Ishikawa (cell line): ENCODE results near the gene CCL17.

Experiments used
- CEBPB ChIP-seq: IDR thresholded peaks from 2 replicates; pipeline ENCODE4 v1.6.1; 2012
- CREB1 ChIP-seq: IDR thresholded peaks from 2 replicates; pipeline ENCODE4 v1.6.1; 2012; ENCODE audit warnings: low read depth
- EGR1 ChIP-seq: IDR thresholded peaks from 2 replicates; pipeline ENCODE4 v1.6.1; 2012
- EP300 ChIP-seq: IDR thresholded peaks from 2 replicates; pipeline ENCODE4 v1.6.1; 2012; ENCODE audit warnings: borderline replicate concordance
- FOXM1 ChIP-seq: IDR thresholded peaks from 2 replicates; pipeline ENCODE4 v1.6.1; 2012; ENCODE audit warnings: low read depth, borderline replicate concordance
- NFIC ChIP-seq: IDR thresholded peaks from 2 replicates; pipeline ENCODE4 v1.6.1; 2012
- RAD21 ChIP-seq: IDR thresholded peaks from 2 replicates; pipeline ENCODE4 v1.6.1; 2012; ENCODE audit warnings: low read depth
- TAF1 ChIP-seq: IDR thresholded peaks from 2 replicates; pipeline ENCODE4 v1.6.1; 2012; ENCODE audit warnings: low read depth, mild to moderate bottlenecking
- TCF12 ChIP-seq: IDR thresholded peaks from 2 replicates; pipeline ENCODE4 v1.6.1; 2012; ENCODE audit warnings: low read depth
- TEAD4 ChIP-seq: IDR thresholded peaks from 2 replicates; pipeline ENCODE4 v1.6.1; 2012
- YY1 ChIP-seq: IDR thresholded peaks from 2 replicates; pipeline ENCODE4 v1.6.1; 2012; ENCODE audit warnings: low read depth
- ZBTB7A ChIP-seq: IDR thresholded peaks from 2 replicates; pipeline ENCODE4 v1.6.1; 2012; ENCODE audit warnings: low read depth
- TF ChIP-seq, protein P1 (sequence below): IDR thresholded peaks from 2 replicates; pipeline ENCODE4 v1.6.1; 2012
- TF ChIP-seq, protein P2 (sequence below): IDR thresholded peaks from 2 replicates; pipeline ENCODE4 v1.6.1; 2012
- TF ChIP-seq, protein P3 (sequence below): IDR thresholded peaks from 2 replicates; pipeline ENCODE4 v1.6.1; 2012; ENCODE audit warnings: low read depth, mild to moderate bottlenecking

Gene CCL17

DNA sequence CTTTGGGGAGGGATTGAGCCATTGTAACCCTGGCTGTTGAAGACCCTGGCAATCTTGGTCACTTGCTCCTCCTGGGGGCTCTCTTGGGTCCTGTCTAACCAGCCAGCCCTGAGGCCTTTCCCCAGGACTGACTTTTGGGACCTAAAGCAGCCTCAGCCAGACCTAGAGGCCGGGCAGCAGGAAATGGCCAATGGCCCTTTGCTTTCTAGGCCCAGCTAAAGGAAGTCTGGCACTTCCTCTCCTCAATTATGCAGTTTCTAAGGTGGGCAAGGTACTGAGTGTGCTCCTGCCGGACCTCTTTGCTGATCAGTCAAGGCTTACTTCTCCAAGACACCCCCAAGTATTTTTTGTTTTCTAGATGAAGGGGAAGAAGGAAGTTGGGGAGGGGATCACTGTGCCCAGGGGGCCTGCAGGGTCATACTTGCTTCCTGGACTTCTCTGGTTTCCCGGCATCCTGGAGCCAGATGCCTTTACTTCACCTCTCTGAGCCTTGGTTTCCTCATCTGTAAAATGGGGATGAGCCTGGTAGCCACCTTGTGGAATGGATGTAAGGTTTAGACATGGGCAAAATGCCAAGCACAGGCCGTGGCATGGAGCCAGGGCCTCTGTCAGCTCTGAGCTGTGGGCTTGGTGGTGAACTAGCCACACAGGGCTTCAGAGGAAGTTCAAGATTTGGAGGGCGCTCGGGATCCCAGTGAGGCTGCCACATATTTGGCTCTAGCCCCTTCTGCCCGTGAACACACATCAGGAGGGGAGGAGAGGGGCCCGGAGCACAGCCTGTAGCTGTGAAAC, 23.7 kb upstream of the CCL17 start:
- TF ChIP-seq, protein P1, sequence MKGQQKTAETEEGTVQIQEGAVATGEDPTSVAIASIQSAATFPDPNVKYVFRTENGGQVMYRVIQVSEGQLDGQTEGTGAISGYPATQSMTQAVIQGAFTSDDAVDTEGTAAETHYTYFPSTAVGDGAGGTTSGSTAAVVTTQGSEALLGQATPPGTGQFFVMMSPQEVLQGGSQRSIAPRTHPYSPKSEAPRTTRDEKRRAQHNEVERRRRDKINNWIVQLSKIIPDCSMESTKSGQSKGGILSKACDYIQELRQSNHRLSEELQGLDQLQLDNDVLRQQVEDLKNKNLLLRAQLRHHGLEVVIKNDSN: no peak
- peak; percentile 79 for TF ChIP-seq NFIC
- no peak for TF ChIP-seq EGR1

DNA sequence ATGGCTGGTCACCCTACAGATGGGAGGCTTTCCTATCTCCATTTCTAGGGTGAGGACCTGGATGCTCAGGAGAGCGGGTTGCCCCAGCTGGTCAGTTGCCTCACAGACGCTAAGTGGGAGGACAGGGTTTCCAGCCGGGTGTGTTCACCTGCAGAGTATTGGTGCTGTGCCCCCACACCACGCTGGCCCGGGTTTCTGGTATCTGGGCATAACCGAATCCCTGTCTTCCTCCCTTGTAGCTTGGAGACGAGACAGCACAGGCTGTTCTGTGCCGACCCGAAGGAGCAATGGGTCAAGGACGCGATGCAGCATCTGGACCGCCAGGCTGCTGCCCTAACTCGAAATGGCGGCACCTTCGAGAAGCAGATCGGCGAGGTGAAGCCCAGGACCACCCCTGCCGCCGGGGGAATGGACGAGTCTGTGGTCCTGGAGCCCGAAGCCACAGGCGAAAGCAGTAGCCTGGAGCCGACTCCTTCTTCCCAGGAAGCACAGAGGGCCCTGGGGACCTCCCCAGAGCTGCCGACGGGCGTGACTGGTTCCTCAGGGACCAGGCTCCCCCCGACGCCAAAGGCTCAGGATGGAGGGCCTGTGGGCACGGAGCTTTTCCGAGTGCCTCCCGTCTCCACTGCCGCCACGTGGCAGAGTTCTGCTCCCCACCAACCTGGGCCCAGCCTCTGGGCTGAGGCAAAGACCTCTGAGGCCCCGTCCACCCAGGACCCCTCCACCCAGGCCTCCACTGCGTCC, 22.6 kb upstream of the CCL17 start:
- no peak for TF ChIP-seq FOXM1
- TF ChIP-seq, protein P2, sequence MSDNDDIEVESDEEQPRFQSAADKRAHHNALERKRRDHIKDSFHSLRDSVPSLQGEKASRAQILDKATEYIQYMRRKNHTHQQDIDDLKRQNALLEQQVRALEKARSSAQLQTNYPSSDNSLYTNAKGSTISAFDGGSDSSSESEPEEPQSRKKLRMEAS: no peak
- no peak for TF ChIP-seq YY1
- TF ChIP-seq NFIC: no peak
- TF ChIP-seq, protein P3, sequence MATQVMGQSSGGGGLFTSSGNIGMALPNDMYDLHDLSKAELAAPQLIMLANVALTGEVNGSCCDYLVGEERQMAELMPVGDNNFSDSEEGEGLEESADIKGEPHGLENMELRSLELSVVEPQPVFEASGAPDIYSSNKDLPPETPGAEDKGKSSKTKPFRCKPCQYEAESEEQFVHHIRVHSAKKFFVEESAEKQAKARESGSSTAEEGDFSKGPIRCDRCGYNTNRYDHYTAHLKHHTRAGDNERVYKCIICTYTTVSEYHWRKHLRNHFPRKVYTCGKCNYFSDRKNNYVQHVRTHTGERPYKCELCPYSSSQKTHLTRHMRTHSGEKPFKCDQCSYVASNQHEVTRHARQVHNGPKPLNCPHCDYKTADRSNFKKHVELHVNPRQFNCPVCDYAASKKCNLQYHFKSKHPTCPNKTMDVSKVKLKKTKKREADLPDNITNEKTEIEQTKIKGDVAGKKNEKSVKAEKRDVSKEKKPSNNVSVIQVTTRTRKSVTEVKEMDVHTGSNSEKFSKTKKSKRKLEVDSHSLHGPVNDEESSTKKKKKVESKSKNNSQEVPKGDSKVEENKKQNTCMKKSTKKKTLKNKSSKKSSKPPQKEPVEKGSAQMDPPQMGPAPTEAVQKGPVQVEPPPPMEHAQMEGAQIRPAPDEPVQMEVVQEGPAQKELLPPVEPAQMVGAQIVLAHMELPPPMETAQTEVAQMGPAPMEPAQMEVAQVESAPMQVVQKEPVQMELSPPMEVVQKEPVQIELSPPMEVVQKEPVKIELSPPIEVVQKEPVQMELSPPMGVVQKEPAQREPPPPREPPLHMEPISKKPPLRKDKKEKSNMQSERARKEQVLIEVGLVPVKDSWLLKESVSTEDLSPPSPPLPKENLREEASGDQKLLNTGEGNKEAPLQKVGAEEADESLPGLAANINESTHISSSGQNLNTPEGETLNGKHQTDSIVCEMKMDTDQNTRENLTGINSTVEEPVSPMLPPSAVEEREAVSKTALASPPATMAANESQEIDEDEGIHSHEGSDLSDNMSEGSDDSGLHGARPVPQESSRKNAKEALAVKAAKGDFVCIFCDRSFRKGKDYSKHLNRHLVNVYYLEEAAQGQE: no peak
- TF ChIP-seq, protein P1: no peak
- no peak for TF ChIP-seq CREB1
- no peak for TF ChIP-seq EP300
- no peak for TF ChIP-seq RAD21
- no peak for TF ChIP-seq TAF1
- TF ChIP-seq ZBTB7A: no peak
- TF ChIP-seq EGR1: no peak
- no peak for TF ChIP-seq TEAD4
- TF ChIP-seq CEBPB: no peak
- TF ChIP-seq TCF12: no peak

DNA sequence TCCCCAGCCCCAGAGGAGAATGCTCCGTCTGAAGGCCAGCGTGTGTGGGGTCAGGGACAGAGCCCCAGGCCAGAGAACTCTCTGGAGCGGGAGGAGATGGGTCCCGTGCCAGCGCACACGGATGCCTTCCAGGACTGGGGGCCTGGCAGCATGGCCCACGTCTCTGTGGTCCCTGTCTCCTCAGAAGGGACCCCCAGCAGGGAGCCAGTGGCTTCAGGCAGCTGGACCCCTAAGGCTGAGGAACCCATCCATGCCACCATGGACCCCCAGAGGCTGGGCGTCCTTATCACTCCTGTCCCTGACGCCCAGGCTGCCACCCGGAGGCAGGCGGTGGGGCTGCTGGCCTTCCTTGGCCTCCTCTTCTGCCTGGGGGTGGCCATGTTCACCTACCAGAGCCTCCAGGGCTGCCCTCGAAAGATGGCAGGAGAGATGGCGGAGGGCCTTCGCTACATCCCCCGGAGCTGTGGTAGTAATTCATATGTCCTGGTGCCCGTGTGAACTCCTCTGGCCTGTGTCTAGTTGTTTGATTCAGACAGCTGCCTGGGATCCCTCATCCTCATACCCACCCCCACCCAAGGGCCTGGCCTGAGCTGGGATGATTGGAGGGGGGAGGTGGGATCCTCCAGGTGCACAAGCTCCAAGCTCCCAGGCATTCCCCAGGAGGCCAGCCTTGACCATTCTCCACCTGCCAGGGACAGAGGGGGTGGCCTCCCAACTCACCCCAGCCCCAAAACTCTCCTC, 21.9 kb upstream of the CCL17 start:
- no peak for TF ChIP-seq NFIC
- TF ChIP-seq, protein P2: no peak
- TF ChIP-seq, protein P1: no peak
- TF ChIP-seq TCF12: no peak
- TF ChIP-seq EP300: no peak
- no peak for TF ChIP-seq TAF1
- TF ChIP-seq, protein P3: no peak
- TF ChIP-seq YY1: no peak
- no peak for TF ChIP-seq EGR1
- TF ChIP-seq RAD21: no peak; the same call in 1 of the 2 replicates
- no peak for TF ChIP-seq FOXM1
- TF ChIP-seq CREB1: no peak
- TF ChIP-seq ZBTB7A: no peak
- no peak for TF ChIP-seq TEAD4

DNA sequence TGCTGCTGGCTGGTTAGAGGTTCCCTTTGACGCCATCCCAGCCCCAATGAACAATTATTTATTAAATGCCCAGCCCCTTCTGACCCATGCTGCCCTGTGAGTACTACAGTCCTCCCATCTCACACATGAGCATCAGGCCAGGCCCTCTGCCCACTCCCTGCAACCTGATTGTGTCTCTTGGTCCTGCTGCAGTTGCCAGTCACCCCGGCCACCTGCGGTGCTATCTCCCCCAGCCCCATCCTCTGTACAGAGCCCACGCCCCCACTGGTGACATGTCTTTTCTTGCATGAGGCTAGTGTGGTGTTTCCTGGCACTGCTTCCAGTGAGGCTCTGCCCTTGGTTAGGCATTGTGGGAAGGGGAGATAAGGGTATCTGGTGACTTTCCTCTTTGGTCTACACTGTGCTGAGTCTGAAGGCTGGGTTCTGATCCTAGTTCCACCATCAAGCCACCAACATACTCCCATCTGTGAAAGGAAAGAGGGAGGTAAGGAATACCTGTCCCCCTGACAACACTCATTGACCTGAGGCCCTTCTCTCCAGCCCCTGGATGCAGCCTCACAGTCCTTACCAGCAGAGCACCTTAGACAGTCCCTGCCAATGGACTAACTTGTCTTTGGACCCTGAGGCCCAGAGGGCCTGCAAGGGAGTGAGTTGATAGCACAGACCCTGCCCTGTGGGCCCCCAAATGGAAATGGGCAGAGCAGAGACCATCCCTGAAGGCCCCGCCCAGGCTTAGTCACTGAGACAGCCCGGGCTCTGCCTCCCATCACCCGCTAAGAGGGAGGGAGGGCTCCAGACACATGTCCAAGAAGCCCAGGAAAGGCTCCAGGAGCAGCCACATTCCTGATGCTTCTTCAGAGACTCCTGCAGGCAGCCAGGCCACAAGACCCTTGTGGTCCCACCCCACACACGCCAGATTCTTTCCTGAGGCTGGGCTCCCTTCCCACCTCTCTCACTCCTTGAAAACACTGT, 21.0 kb upstream of the CCL17 start:
- no peak for TF ChIP-seq EP300
- no peak for TF ChIP-seq ZBTB7A
- TF ChIP-seq, protein P1: no peak
- no peak for TF ChIP-seq YY1
- no peak for TF ChIP-seq RAD21
- TF ChIP-seq TEAD4: no peak
- no peak for TF ChIP-seq TCF12
- TF ChIP-seq CEBPB: no peak
